Natural killer cell (primary cell): ENCODE measurements around the gene ZDHHC13. TPM values are rescaled to one million over a fixed set of nuclear protein-coding genes. Genes with fewer than 3 reads are reported as not detected.
A peak's percentile ranks its signal among the peaks of the same experiment; 100 is the strongest.

ENCODE experiments used
- ATAC-seq, 3 donors: fragments of 150-1000 bp in 2 of 3; fragments of 200-7000 bp in 1 of 3; cut with Tn5 transposase; 1 replicate in 1 of 3; 2 replicates in 2 of 3; pipeline ENCODE4 v1.10.0; 2021; ENCODE audit warnings: mild to moderate bottlenecking in 2 of 3, moderate library complexity in 2 of 3
- DNase-seq, 2 donors: peaks; one replicate each; pipeline versions ENCODE4 v3.0.0 to v3.0.0-alpha.2; 2013 to 2021; ENCODE audit warnings: mixed read lengths in 1 of 2
- H3K27ac ChIP-seq: one replicate; pipeline ENCODE4 v1.5.1; 2013; ENCODE audit warnings: mild to moderate bottlenecking, low read length
- H3K27me3 ChIP-seq: one replicate; pipeline ENCODE4 v1.6.1; 2013; ENCODE audit warnings: low read length; ENCODE audit not compliant: control insufficient read depth, insufficient read depth
- H3K36me3 ChIP-seq: one replicate; pipeline ENCODE4 v1.6.1; 2013; ENCODE audit warnings: low read length; ENCODE audit not compliant: control insufficient read depth, insufficient read depth
- H3K4me1 ChIP-seq: one replicate; pipeline ENCODE4 v1.6.1; 2013; ENCODE audit warnings: low read length; ENCODE audit not compliant: control insufficient read depth, insufficient read depth
- H3K4me3 ChIP-seq: one replicate; pipeline ENCODE4 v1.5.1; 2013; ENCODE audit warnings: low read length
- H3K9me3 ChIP-seq: one replicate; pipeline ENCODE4 v1.6.1; 2013; ENCODE audit warnings: low read length; ENCODE audit not compliant: control insufficient read depth, insufficient read depth
- H3K27ac Mint-ChIP-seq, 2 donors: one replicate each; pipeline ENCODE4 v1.8.0; 2022; ENCODE audit warnings: mild to moderate bottlenecking in 2 of 2, mixed read lengths in 2 of 2, moderate library complexity in 1 of 2
- H3K27me3 Mint-ChIP-seq, 2 donors: one replicate each; pipeline ENCODE4 v1.8.0; 2022; ENCODE audit warnings: low read depth in 2 of 2, mixed read lengths in 2 of 2
- H3K36me3 Mint-ChIP-seq: one replicate; pipeline ENCODE4 v1.8.0; 2022; ENCODE audit warnings: mixed read lengths
- H3K4me1 Mint-ChIP-seq, 2 donors: one replicate each; pipeline ENCODE4 v1.8.0; 2022; ENCODE audit warnings: mixed read lengths in 2 of 2
- H3K4me3 Mint-ChIP-seq: one replicate; pipeline ENCODE4 v1.8.0; 2022; ENCODE audit warnings: mild to moderate bottlenecking, moderate library complexity, mixed read lengths
- H3K9me3 Mint-ChIP-seq, 2 donors: one replicate each; pipeline ENCODE4 v1.8.0; 2022; ENCODE audit warnings: mixed read lengths in 2 of 2
- CTCF ChIP-seq: fragments of 200-600 bp; IDR thresholded peaks from one replicate; pipeline ENCODE4 v1.8.0; 2022; ENCODE audit warnings: antibody characterized with exemption
- WGBS: methylation state at CpG from one replicate; pipeline ENCODE4 v1.1.7; 2013; ENCODE audit warnings: missing lambda C conversion rate; ENCODE audit not compliant: insufficient coverage; 5-methylcytosine and 5-hydroxymethylcytosine counted together
- intact Hi-C: fragments of 100-400 bp; cut with micrococcal nuclease; formaldehyde crosslinking; loops from one replicate; pipeline ENCODE4 v1.14.2; 2022
- total RNA-seq, 4 donors: library from RNA; stranded (reverse); fragments of 120-200 nt in 1 of 4; gene quantifications; one replicate each; pipeline versions ENCODE4 v1.2.3 to v1.2.4, GENCODE V29; 2013 to 2022

ZDHHC13 gene
- total RNA-seq, 3 donors from 2014 or later (not counting 1 experiment from before 2014, with no cell fraction given): 13.3 to 17.4 (median 13.5) TPM

GRCh38 chr11:19111809-19112208 lies 5.2 kb upstream of the ZDHHC13 start:
- Mint-ChIP-seq H3K27ac (no peak overlapping the region), H3K4me1 (peaks cover 6% of the 10 kb centered on the region in 2 donors)

GRCh38 chr11:19116276-19116970 lies 545 bp upstream of the ZDHHC13 start:
- H3K4me1 ChIP-seq: peaks cover 12% of the 10 kb centered on the region
- Mint-ChIP-seq H3K27ac (peak overlapping the region; percentile 77 to 95), H3K4me1 (peaks cover 44 to 50% of the 10 kb centered on the region in 2 donors), H3K27me3 (peaks cover 0 to 2% of the 10 kb centered on the region in 2 donors), H3K4me3 (peak overlapping the region; percentile 95), H3K36me3 (no peaks in the 10 kb centered on the region), H3K9me3 (no peaks in the 10 kb centered on the region)
- no peak for ATAC-seq
- 31% methylated on average over 15 of the region's 16 CpGs for WGBS
- H3K4me3 ChIP-seq: peak overlapping the region; percentile 90
- H3K27ac ChIP-seq: no peak overlapping the region
- no peaks in the 10 kb centered on the region for H3K9me3 ChIP-seq
- H3K36me3 ChIP-seq: no peaks in the 10 kb centered on the region
- intact Hi-C loops: no loop called here
- H3K27me3 ChIP-seq: no peaks in the 10 kb centered on the region
- TF ChIP-seq CTCF: no peak
- no peak for DNase-seq

More at GRCh38 chr11:19111809-19112208, 5.2 kb upstream of the ZDHHC13 start:
- Histone ChIP-seq H3K27me3 (no peaks in the 10 kb centered on the region), H3K27ac (no peak overlapping the region), H3K36me3 (no peaks in the 10 kb centered on the region), H3K9me3 (no peaks in the 10 kb centered on the region), H3K4me3 (no peak overlapping the region), H3K4me1 (peaks cover 6% of the 10 kb centered on the region)
- peaks cover 8 to 9% of the 10 kb centered on the region in 2 donors for H3K27me3 Mint-ChIP-seq
- intact Hi-C loops: no loop called here
- TF ChIP-seq CTCF: no peak
- no peak overlapping the region for H3K4me3 Mint-ChIP-seq
- no peak for DNase-seq
- H3K9me3 Mint-ChIP-seq: no peaks in the 10 kb centered on the region
- ATAC-seq: no peak
- no peaks in the 10 kb centered on the region for H3K36me3 Mint-ChIP-seq

- H3K4me3 ChIP-seq: peak overlapping the region; percentile 90
- H3K4me1 ChIP-seq: peaks cover 12% of the 10 kb centered on the region
- Mint-ChIP-seq H3K27me3 (no peaks in the 10 kb centered on the region), H3K4me1 (peaks cover 51 to 57% of the 10 kb centered on the region in 2 donors), H3K36me3 (no peaks in the 10 kb centered on the region), H3K27ac (peak overlapping the region; percentile 50 to 95), H3K9me3 (no peaks in the 10 kb centered on the region), H3K4me3 (peak overlapping the region; percentile 95)
- WGBS: 42% methylated on average over 6 of the region's 7 CpGs
- DNase-seq: no peak
- no peak for ATAC-seq
- H3K27me3 ChIP-seq: no peaks in the 10 kb centered on the region
- intact Hi-C loops: no loop called here
- no peak for TF ChIP-seq CTCF
- no peak overlapping the region for H3K27ac ChIP-seq
- no peaks in the 10 kb centered on the region for H3K36me3 ChIP-seq
- H3K9me3 ChIP-seq: no peaks in the 10 kb centered on the region
These were observed 761 bp downstream of the ZDHHC13 start for GRCh38 chr11:19117760-19118097.

GRCh38 chr11:19121646-19122045 lies 4.7 kb downstream of the ZDHHC13 start:
- Histone ChIP-seq H3K36me3 (peaks cover 6% of the 10 kb centered on the region), H3K4me1 (peaks cover 7% of the 10 kb centered on the region), H3K9me3 (no peaks in the 10 kb centered on the region), H3K4me3 (no peak overlapping the region), H3K27me3 (no peaks in the 10 kb centered on the region), H3K27ac (no peak overlapping the region)
- no peak for TF ChIP-seq CTCF
- DNase-seq (no peak), ATAC-seq (no peak)
- peak overlapping the region in 1 of 2 donors; percentile 31 for H3K27ac Mint-ChIP-seq
- H3K4me3 Mint-ChIP-seq: no peak overlapping the region
- no peaks in the 10 kb centered on the region for H3K36me3 Mint-ChIP-seq
- WGBS: 79% methylated on average over 1 of the region's 2 CpGs
- no peaks in the 10 kb centered on the region for H3K9me3 Mint-ChIP-seq
- H3K27me3 Mint-ChIP-seq: no peaks in the 10 kb centered on the region
- intact Hi-C loops: no loop called here
- H3K4me1 Mint-ChIP-seq: peaks cover 47 to 65% of the 10 kb centered on the region in 2 donors
